Peyer's patch (tissue), 4 donors: Measurements from ENCODE around the gene NAA10.

ENCODE experiments used
- POLR2A ChIP-seq, 2 donors: fragments of 450-650 bp; IDR thresholded peaks; one replicate each; pipeline ENCODE4 v1.5.1; 2017; ENCODE audit warnings: antibody characterized with exemption in 2 of 2, mild to moderate bottlenecking in 2 of 2, moderate library complexity in 2 of 2
- TF ChIP-seq, protein P1 (sequence below), 6 experiments: fragments of 450-650 bp in 4 of 6; fragments of 200-600 bp in 2 of 6; sonication (generic) in 1 of 6; IDR thresholded peaks; one replicate each; pipeline ENCODE4 v1.5.1; 2017 to 2019; ENCODE audit warnings: antibody characterized with exemption in 6 of 6, mild to moderate bottlenecking in 3 of 6, moderate library complexity in 1 of 6

DNA sequence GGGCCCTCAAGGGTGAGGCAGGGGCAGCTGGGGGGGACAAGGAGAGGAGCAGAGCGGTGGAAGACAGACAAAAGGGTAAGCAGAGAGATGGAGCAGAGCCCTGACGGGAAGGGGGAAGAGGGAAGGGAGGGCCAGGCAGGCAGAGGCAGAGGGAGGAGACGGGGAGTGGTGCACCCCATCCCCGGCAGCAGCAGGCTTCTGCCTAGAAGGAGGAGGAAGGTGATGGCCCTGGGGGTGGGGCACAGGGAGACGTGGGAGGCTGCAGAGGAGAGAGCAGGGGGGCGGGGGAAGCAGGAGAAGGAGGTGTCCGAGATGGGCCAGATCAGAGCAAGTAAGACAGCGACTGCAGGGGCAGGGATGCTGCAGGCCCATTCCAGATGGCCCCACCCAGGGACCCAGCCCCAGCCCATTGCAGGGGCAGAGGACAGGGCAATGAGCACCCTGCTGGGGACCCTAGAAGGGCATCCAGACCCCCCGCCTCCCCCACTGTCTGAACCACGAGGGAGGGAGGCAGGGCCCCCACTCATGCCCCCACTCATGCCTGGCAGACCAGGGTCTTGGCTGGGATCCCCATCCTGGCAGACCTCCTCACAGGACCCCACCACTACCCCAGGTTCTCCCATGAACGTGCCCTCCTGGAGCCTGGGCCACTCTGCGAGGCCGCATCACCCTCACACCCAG lies 51.5 kb downstream of the NAA10 start:
- TF ChIP-seq, protein P1, sequence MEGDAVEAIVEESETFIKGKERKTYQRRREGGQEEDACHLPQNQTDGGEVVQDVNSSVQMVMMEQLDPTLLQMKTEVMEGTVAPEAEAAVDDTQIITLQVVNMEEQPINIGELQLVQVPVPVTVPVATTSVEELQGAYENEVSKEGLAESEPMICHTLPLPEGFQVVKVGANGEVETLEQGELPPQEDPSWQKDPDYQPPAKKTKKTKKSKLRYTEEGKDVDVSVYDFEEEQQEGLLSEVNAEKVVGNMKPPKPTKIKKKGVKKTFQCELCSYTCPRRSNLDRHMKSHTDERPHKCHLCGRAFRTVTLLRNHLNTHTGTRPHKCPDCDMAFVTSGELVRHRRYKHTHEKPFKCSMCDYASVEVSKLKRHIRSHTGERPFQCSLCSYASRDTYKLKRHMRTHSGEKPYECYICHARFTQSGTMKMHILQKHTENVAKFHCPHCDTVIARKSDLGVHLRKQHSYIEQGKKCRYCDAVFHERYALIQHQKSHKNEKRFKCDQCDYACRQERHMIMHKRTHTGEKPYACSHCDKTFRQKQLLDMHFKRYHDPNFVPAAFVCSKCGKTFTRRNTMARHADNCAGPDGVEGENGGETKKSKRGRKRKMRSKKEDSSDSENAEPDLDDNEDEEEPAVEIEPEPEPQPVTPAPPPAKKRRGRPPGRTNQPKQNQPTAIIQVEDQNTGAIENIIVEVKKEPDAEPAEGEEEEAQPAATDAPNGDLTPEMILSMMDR (IDR thresholded peaks at IDR 0.05) = no peak
- no peak for TF ChIP-seq POLR2A (IDR thresholded peaks at IDR 0.05)
